ENCODE data around the gene NLRP5.

The NLRP5 gene

GRCh38 chr19:56085571-56086275 is 99.1 kb downstream of the NLRP5 start:
- H3K9ac ChIP-seq (ENCODE audit: low read depth, low read length), result no peak overlapping the region
- H3K36me3 ChIP-seq (ENCODE audit: insufficient read depth, low read length), result no peaks in the 10 kb centered on the region
- H3K4me1 ChIP-seq (ENCODE audit: insufficient read depth, low read length), result peaks cover 10% of the 10 kb centered on the region; the same call in 1 of the 2 replicates
- no peaks in the 10 kb centered on the region for H3K9me3 ChIP-seq (ENCODE audit: control insufficient read depth, insufficient read depth, low read length)

GRCh38 chr19:56086671-56087430 is 100.3 kb downstream of the NLRP5 start:
- H3K9me3 ChIP-seq (ENCODE audit: control insufficient read depth, insufficient read depth, low read length), result no peaks in the 10 kb centered on the region
- H3K4me1 ChIP-seq (ENCODE audit: insufficient read depth, low read length), result peaks cover 11% of the 10 kb centered on the region; the same call in 1 of the 2 replicates
- H3K36me3 ChIP-seq (ENCODE audit: insufficient read depth, low read length), result no peaks in the 10 kb centered on the region
- H3K9ac ChIP-seq (ENCODE audit: low read depth, low read length), result no peak overlapping the region

- H3K36me3 ChIP-seq (ENCODE audit: insufficient read depth, low read length), result no peaks in the 10 kb centered on the region
These were observed 101.3 kb downstream of the NLRP5 start for GRCh38 chr19:56087647-56088496.

GRCh38 chr19:56088497-56089215 is 102.1 kb downstream of the NLRP5 start:
- Histone ChIP-seq H3K9ac (ENCODE audit: low read depth, low read length) (no peak overlapping the region), H3K4me1 (ENCODE audit: insufficient read depth, low read length) (peaks cover 9% of the 10 kb centered on the region; the same call in 1 of the 2 replicates), H3K36me3 (ENCODE audit: insufficient read depth, low read length) (peaks cover 5% of the 10 kb centered on the region; the same call in 1 of the 2 replicates), H3K9me3 (ENCODE audit: control insufficient read depth, insufficient read depth, low read length) (peaks cover 7% of the 10 kb centered on the region; the same call in 1 of the 2 replicates)

More at GRCh38 chr19:56087647-56088496, 101.3 kb downstream of the NLRP5 start:
- peaks cover under 1% of the 10 kb centered on the region; the same call in 1 of the 2 replicates for H3K9me3 ChIP-seq (ENCODE audit: control insufficient read depth, insufficient read depth, low read length)
- H3K4me1 ChIP-seq (ENCODE audit: insufficient read depth, low read length), result peaks cover 11% of the 10 kb centered on the region; the same call in 1 of the 2 replicates
- no peak overlapping the region for H3K9ac ChIP-seq (ENCODE audit: low read depth, low read length)

GRCh38 chr19:56089344-56089743 is 102.8 kb downstream of the NLRP5 start:
- Histone ChIP-seq H3K9me3 (ENCODE audit: control insufficient read depth, insufficient read depth, low read length) (peaks cover 7% of the 10 kb centered on the region; the same call in 1 of the 2 replicates), H3K4me1 (ENCODE audit: insufficient read depth, low read length) (peaks cover 9% of the 10 kb centered on the region; the same call in 1 of the 2 replicates), H3K36me3 (ENCODE audit: insufficient read depth, low read length) (peaks cover 5% of the 10 kb centered on the region)

GRCh38 chr19:56091066-56091490 is 104.5 kb downstream of the NLRP5 start:
- Histone ChIP-seq H3K4me1 (ENCODE audit: insufficient read depth, low read length) (0 out of 2 replicates have a peak, but pooled peaks cover 4% of the 10 kb centered on the region), H3K36me3 (ENCODE audit: insufficient read depth, low read length) (peaks cover 7% of the 10 kb centered on the region), H3K9ac (ENCODE audit: low read depth, low read length) (no peak overlapping the region), H3K9me3 (ENCODE audit: control insufficient read depth, insufficient read depth, low read length) (peaks cover 7% of the 10 kb centered on the region; the same call in 1 of the 2 replicates)

More at GRCh38 chr19:56089344-56089743, 102.8 kb downstream of the NLRP5 start:
- no peak overlapping the region for H3K9ac ChIP-seq (ENCODE audit: low read depth, low read length)

GRCh38 chr19:56091751-56092546 is 105.4 kb downstream of the NLRP5 start:
- H3K9me3 ChIP-seq (ENCODE audit: control insufficient read depth, insufficient read depth, low read length), result peaks cover 7% of the 10 kb centered on the region; the same call in 1 of the 2 replicates
- H3K36me3 ChIP-seq (ENCODE audit: insufficient read depth, low read length), result peaks cover 7% of the 10 kb centered on the region
- no peak overlapping the region for H3K9ac ChIP-seq (ENCODE audit: low read depth, low read length)
- H3K4me1 ChIP-seq (ENCODE audit: insufficient read depth, low read length), result 0 out of 2 replicates have a peak, but pooled peaks cover 4% of the 10 kb centered on the region

- H3K9me3 ChIP-seq (ENCODE audit: control insufficient read depth, insufficient read depth, low read length), result peaks cover 7% of the 10 kb centered on the region; the same call in 1 of the 2 replicates
- H3K9ac ChIP-seq (ENCODE audit: low read depth, low read length), result no peak overlapping the region
- peaks cover 10% of the 10 kb centered on the region for H3K36me3 ChIP-seq (ENCODE audit: insufficient read depth, low read length)
These were observed 106.4 kb downstream of the NLRP5 start for GRCh38 chr19:56092685-56093631.

GRCh38 chr19:56094449-56094848 is 107.9 kb downstream of the NLRP5 start:
- Histone ChIP-seq H3K36me3 (ENCODE audit: insufficient read depth, low read length) (peaks cover 10% of the 10 kb centered on the region), H3K9ac (ENCODE audit: low read depth, low read length) (no peak overlapping the region), H3K4me1 (ENCODE audit: insufficient read depth, low read length) (0 out of 2 replicates have a peak, but pooled peaks cover 4% of the 10 kb centered on the region), H3K9me3 (ENCODE audit: control insufficient read depth, insufficient read depth, low read length) (peaks cover 7% of the 10 kb centered on the region; the same call in 1 of the 2 replicates)

More at GRCh38 chr19:56092685-56093631, 106.4 kb downstream of the NLRP5 start:
- 0 out of 2 replicates have a peak, but pooled peaks cover 4% of the 10 kb centered on the region for H3K4me1 ChIP-seq (ENCODE audit: insufficient read depth, low read length)

GRCh38 chr19:56096665-56097064 is 110.1 kb downstream of the NLRP5 start:
- H3K4me1 ChIP-seq (ENCODE audit: insufficient read depth, low read length), result no peaks in the 10 kb centered on the region
- peaks cover 10% of the 10 kb centered on the region for H3K36me3 ChIP-seq (ENCODE audit: insufficient read depth, low read length)
- H3K9me3 ChIP-seq (ENCODE audit: control insufficient read depth, insufficient read depth, low read length), result peaks cover 7% of the 10 kb centered on the region; the same call in 1 of the 2 replicates
- H3K9ac ChIP-seq (ENCODE audit: low read depth, low read length), result no peak overlapping the region

- H3K36me3 ChIP-seq (ENCODE audit: insufficient read depth, low read length), result peaks cover 10% of the 10 kb centered on the region
- H3K4me1 ChIP-seq (ENCODE audit: insufficient read depth, low read length), result no peaks in the 10 kb centered on the region
- peaks cover 7% of the 10 kb centered on the region; the same call in 1 of the 2 replicates for H3K9me3 ChIP-seq (ENCODE audit: control insufficient read depth, insufficient read depth, low read length)
- no peak overlapping the region for H3K9ac ChIP-seq (ENCODE audit: low read depth, low read length)
These were observed 110.7 kb downstream of the NLRP5 start for GRCh38 chr19:56097306-56097705.

- H3K36me3 ChIP-seq (ENCODE audit: insufficient read depth, low read length), result peaks cover 10% of the 10 kb centered on the region
- H3K9me3 ChIP-seq (ENCODE audit: control insufficient read depth, insufficient read depth, low read length), result peaks cover 7% of the 10 kb centered on the region; the same call in 1 of the 2 replicates
- no peaks in the 10 kb centered on the region for H3K4me1 ChIP-seq (ENCODE audit: insufficient read depth, low read length)
- H3K9ac ChIP-seq (ENCODE audit: low read depth, low read length), result no peak overlapping the region
These were observed 111.2 kb downstream of the NLRP5 start for GRCh38 chr19:56097776-56098175.

Data from ES-I3 (cell line).